Measurements from ENCODE around the gene CTNNA1. TPM values are rescaled to one million over a fixed set of nuclear protein-coding genes. Genes with fewer than 3 reads are reported as not detected.

Gene CTNNA1
- total RNA-seq, 2 experiments from 2014 or later = 58.1 to 69.7 TPM

DNA sequence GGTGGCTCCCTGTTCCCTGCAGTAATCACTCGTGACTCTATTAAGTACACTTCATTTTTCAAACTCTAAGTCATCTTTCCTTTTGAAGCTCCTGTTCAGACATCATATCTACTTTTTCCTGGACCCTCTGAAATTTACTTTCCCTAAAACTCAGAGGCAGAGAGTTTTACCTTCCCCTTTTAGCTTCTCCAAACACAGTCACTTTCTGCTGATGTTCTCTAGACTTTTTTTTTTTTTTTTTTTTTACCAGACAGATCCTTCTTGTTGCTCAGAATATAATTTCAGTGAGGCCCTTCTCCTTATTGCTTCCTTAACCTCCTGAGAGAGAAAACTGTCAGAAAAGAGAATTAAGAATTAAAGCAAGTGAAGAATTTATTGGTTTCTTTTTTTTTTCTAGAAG lies 208.5 kb downstream of the CTNNA1 start:
- no peak for DNase-seq
- no peak overlapping the region for H3K27ac Mint-ChIP-seq
- no peaks in the 10 kb centered on the region for H3K36me3 Mint-ChIP-seq
- H3K27me3 Mint-ChIP-seq = no peaks in the 10 kb centered on the region
- no peak overlapping the region for H3K4me3 Mint-ChIP-seq
- H3K9me3 Mint-ChIP-seq = no peaks in the 10 kb centered on the region
- H3K4me1 Mint-ChIP-seq = no peaks in the 10 kb centered on the region

DNA sequence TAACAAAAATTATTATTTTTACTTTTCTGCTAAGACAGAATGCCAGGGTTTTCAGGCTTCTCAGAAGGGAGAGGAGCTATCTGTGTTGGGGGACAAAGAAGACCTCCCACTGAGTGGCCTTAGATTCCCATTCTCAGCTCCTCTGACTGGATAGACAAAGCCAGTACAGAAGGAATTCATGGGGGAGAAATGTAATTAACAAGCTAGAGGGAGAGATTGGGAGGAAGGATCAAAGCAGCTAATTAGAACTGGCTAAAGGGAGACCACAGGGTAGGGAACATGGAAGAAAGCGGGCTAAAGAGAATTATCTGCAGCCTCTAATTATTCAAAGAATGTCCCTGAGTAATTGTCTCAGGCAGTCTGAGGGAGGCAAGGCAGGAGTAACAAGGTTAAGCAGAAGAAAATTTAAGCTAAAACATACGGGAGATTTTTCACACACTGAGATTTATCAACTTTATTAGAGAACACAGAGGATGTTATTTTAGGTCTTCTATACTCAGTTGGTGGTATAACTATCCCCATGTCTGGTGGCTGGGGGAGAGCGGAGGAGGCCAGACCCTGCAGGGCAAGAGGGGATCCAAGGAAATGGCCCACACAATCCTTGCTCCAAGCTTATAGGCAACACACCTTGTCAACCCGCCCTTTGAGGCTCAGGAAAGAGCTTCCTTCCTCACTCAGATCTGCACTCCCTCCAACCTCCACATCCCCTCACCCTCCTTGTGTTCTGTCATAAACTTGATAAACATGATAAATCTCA lies 209.6 kb downstream of the CTNNA1 start:
- Mint-ChIP-seq H3K27me3 (no peaks in the 10 kb centered on the region), H3K9me3 (no peaks in the 10 kb centered on the region), H3K27ac (no peak overlapping the region), H3K4me3 (no peak overlapping the region), H3K4me1 (no peaks in the 10 kb centered on the region), H3K36me3 (no peaks in the 10 kb centered on the region)
- no peak for DNase-seq

- Mint-ChIP-seq H3K27me3 (no peaks in the 10 kb centered on the region), H3K27ac (no peak overlapping the region), H3K4me3 (no peak overlapping the region), H3K36me3 (no peaks in the 10 kb centered on the region), H3K4me1 (no peaks in the 10 kb centered on the region), H3K9me3 (no peaks in the 10 kb centered on the region)
- no peak for DNase-seq
These were observed 210.6 kb downstream of the CTNNA1 start for GRCh38 chr5:138963763-138964371.

- H3K36me3 Mint-ChIP-seq = no peaks in the 10 kb centered on the region
- no peaks in the 10 kb centered on the region for H3K4me1 Mint-ChIP-seq
- no peaks in the 10 kb centered on the region for H3K27me3 Mint-ChIP-seq
- DNase-seq = no peak
- no peaks in the 10 kb centered on the region for H3K9me3 Mint-ChIP-seq
- no peak overlapping the region for H3K27ac Mint-ChIP-seq
- H3K4me3 Mint-ChIP-seq = no peak overlapping the region
These were observed 211.5 kb downstream of the CTNNA1 start for GRCh38 chr5:138964647-138965201.

GRCh38 chr5:138965626-138966025 lies 212.4 kb downstream of the CTNNA1 start:
- H3K36me3 Mint-ChIP-seq = no peaks in the 10 kb centered on the region
- no peaks in the 10 kb centered on the region for H3K4me1 Mint-ChIP-seq
- no peaks in the 10 kb centered on the region for H3K9me3 Mint-ChIP-seq
- no peaks in the 10 kb centered on the region for H3K27me3 Mint-ChIP-seq
- no peak overlapping the region for H3K27ac Mint-ChIP-seq
- no peak for DNase-seq
- H3K4me3 Mint-ChIP-seq = no peak overlapping the region

GRCh38 chr5:138966236-138966985 lies 213.2 kb downstream of the CTNNA1 start:
- Mint-ChIP-seq H3K27ac (no peak overlapping the region), H3K4me3 (no peak overlapping the region), H3K27me3 (no peaks in the 10 kb centered on the region), H3K4me1 (no peaks in the 10 kb centered on the region), H3K36me3 (no peaks in the 10 kb centered on the region), H3K9me3 (no peaks in the 10 kb centered on the region)
- no peak for DNase-seq

DNA sequence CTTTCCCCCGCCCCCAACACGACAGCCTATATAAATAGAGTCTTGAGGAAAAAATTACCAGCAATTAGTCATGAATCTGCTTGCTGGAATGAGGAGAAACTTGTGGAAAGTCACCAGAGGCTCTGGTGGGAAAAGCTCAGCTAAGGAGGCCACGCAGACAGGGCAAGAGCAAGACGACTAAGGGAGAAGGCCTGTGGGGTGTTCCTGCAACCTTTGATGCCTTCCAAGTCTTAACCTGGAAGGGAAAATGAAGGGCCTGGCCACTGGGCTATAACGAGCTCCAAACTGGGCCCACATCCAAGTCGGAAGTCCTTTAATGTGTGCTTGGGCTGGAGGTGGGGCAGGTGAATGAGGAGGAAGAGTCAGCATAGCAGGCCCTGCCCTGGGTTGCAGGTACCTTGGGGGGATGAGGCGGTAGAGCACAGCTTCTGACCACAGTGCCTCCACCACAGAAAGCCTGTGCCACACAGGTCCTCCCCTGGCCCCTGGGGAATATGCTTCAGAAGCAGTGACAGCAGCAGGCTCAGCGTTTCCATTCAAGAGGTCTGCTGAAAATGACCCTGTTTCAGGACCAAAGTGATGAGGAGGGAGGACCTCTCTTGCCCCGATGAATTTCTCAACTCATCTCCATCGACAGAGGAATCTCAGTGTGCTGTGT lies 214.7 kb downstream of the CTNNA1 start:
- no peak overlapping the region for H3K27ac Mint-ChIP-seq
- H3K36me3 Mint-ChIP-seq = no peaks in the 10 kb centered on the region
- H3K4me3 Mint-ChIP-seq = no peak overlapping the region
- no peak for DNase-seq
- no peaks in the 10 kb centered on the region for H3K9me3 Mint-ChIP-seq
- H3K4me1 Mint-ChIP-seq = no peaks in the 10 kb centered on the region
- H3K27me3 Mint-ChIP-seq = no peaks in the 10 kb centered on the region

- no peak overlapping the region for H3K4me3 Mint-ChIP-seq
- H3K36me3 Mint-ChIP-seq = no peaks in the 10 kb centered on the region
- no peaks in the 10 kb centered on the region for H3K27me3 Mint-ChIP-seq
- H3K4me1 Mint-ChIP-seq = no peaks in the 10 kb centered on the region
- no peak for DNase-seq
- no peak overlapping the region for H3K27ac Mint-ChIP-seq
- H3K9me3 Mint-ChIP-seq = no peaks in the 10 kb centered on the region
These were observed 215.4 kb downstream of the CTNNA1 start for GRCh38 chr5:138968601-138969000.

DNA sequence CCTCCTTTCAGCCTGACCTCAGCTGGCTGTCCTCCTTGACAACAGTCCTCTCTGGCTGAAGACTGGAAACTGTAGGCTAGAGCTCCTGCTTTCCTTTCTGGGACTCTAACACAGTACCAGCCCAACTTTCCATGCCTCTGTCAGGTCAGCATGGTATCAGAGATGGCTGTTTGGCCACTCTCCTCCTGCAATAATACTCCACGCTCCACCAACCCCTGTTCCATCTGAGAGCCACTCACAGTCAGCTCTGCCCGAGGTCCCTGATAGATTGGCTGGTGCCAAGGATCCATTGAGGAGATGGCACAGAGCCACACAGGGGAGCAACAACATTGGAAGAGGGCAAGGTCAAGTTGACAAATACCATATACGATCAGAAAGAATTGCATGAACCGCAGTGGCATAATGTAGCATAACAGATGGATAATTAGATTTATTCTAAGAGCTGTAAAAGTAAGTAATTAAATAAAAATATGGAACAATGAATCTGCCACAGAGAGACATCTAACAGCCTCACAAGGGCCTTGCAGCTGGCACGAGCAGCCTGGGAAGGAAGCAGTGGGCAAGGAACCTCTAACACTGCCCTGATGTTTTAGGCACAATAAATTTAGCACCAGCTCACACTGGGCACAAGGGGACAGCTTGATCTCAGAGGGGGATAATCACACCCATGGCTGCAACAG lies 216.2 kb downstream of the CTNNA1 start:
- no peak for DNase-seq
- no peaks in the 10 kb centered on the region for H3K9me3 Mint-ChIP-seq
- H3K27ac Mint-ChIP-seq = no peak overlapping the region
- no peaks in the 10 kb centered on the region for H3K4me1 Mint-ChIP-seq
- no peak overlapping the region for H3K4me3 Mint-ChIP-seq
- H3K27me3 Mint-ChIP-seq = no peaks in the 10 kb centered on the region
- no peaks in the 10 kb centered on the region for H3K36me3 Mint-ChIP-seq

DNA sequence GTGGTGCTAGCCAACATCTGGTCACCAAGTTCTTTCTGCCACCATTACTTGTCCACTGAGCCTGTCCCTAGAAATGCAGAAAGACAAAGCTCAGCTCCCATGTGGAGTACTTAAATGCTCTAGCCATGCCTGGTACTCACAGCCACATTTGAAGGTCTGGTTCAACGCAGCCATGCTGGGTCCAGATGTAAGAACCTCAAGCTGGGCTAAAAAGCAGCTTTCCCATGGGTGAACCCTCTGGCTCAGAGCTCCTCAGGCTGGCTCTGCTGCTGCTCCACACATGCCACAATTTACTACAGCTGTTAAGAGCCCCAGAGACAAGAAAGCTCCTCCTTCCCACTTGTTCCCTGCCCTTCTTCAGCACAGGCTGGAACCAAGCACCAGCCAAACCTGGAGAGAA lies 219.0 kb downstream of the CTNNA1 start:
- H3K27ac Mint-ChIP-seq = no peak overlapping the region

DNA sequence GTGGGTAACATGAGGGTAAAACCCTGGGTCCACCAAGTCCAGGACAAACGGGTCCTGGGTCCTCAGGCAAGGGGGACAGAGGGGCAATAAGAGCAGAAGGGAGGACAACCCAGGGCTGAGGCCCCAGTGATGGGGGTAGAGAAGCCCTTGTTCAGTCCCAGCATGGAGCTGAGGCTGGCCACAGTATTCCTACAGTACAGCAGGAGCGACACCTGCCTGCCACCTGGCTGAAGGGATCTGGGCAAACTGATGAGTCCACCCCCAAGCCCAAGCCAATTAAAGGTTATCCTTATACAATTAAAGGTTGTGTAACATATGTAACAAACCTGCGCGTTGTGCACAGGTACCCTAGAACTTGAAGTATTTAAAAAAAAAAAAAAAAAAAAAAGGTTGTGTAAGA lies 219.6 kb downstream of the CTNNA1 start:
- Mint-ChIP-seq H3K27ac (no peak overlapping the region), H3K4me1 (peaks cover 4% of the 10 kb centered on the region), H3K36me3 (no peaks in the 10 kb centered on the region), H3K9me3 (no peaks in the 10 kb centered on the region), H3K27me3 (no peaks in the 10 kb centered on the region), H3K4me3 (no peak overlapping the region)
- DNase-seq = no peak

More for the DNA sequence above, 219.0 kb downstream of the CTNNA1 start:
- no peak for DNase-seq
- Mint-ChIP-seq H3K9me3 (no peaks in the 10 kb centered on the region), H3K36me3 (no peaks in the 10 kb centered on the region), H3K4me1 (peaks cover 4% of the 10 kb centered on the region), H3K4me3 (no peak overlapping the region), H3K27me3 (no peaks in the 10 kb centered on the region)

DNA sequence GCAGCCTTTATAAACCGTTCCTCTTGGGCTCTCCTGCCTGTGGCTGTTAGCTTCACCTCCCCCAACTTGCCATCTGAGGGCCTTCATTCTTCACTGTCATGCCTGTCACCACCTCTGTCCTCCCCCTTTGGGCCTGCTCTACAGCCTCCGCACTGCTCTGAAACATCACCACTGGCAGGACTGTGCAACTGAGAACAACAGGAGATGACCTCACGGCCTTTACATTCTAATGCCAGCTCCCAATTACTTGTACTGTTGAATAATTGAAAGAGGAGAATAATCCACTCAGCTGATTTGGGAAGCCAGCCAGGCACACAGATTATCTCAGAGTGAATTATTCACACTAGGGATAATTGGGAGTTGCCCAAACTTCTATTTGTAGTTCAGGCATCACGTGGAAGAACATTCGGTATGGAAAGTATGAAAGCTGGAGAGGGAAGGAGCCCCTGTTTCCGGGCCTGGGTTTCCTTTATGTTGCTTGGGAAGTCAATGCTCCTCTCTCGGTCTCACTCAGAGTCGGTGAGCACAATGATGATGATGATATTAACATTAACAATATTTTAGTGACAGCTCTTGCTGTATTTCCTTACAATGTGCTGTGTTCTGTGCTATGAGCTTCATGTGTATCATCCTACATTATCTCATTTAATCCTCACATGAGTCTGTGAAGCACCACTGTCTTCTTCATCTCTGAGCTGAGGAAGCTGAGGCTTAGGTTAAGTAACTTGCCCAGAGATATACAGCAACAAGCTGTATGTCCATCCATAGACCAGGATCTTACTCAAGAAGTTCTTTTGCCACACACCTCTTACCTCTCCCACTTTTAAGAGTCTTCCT lies 221.2 kb downstream of the CTNNA1 start:
- Mint-ChIP-seq H3K27me3 (no peaks in the 10 kb centered on the region), H3K9me3 (no peaks in the 10 kb centered on the region), H3K36me3 (no peaks in the 10 kb centered on the region), H3K4me1 (peaks cover 7% of the 10 kb centered on the region), H3K27ac (no peak overlapping the region), H3K4me3 (no peak overlapping the region)
- no peak for DNase-seq

DNA sequence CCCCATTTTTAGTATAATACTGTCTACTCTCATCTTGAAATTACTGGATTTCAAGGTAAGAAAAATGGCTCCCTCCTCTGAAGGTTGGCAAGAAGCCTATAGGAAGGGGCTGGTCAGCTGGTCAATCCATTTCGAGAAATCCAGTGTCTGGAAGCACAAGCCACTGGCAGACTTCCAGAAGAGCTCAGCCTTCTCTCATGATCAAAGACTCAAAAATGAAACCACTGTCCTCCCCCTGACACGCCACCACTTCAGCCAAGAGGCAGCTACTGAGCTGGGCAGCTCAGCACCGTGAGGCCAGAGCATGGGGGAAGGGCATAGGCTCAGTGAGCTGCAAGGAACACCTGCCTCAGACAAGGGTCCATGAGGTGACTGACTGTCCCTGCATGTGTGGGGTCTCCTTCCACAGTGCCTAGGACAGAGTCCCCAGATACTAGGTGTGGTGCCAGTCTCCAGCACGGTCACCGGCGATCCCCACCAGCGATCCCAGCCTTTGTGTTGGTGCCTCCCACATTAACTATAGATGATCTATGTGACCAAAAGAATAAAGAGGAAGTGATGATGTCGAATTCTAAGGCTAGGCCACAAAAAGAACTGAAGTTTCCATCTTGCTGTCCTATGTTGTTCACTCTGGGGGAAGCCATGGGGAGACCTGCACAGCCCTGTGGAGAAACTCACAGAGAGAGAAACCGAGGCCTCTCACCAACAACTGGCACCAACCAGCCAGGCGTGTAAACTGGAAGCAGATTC lies 222.0 kb downstream of the CTNNA1 start:
- DNase-seq = no peak
- Mint-ChIP-seq H3K4me3 (no peak overlapping the region), H3K36me3 (no peaks in the 10 kb centered on the region), H3K4me1 (peaks cover 14% of the 10 kb centered on the region), H3K27ac (no peak overlapping the region), H3K9me3 (no peaks in the 10 kb centered on the region), H3K27me3 (no peaks in the 10 kb centered on the region)

All from activated naive CD8-positive, alpha-beta T cell treated with anti-CD3 and anti-CD28 coated beads for 36 hours (primary cell).